Keratinocyte (primary cell): Measurements from ENCODE around the gene TSHZ2. TPM values are rescaled to one million over a fixed set of nuclear protein-coding genes. Genes with fewer than 3 reads are reported as not detected.

ENCODE experiments used
- DNase-seq: peaks from one replicate; pipeline ENCODE4 v3.0.0-alpha.2; 2011; ENCODE audit warnings: low read depth, missing footprints, low spot score
- FAIRE-seq: peaks from 2 replicates; lab custom pipeline; 2011; peaks lifted over from hg19 to GRCh38; lab: Jason Lieb, UNC
- H2AFZ ChIP-seq: 2 replicates; pipeline ENCODE4 v1.6.0; 2012; ENCODE audit warnings: low read length, control low read depth, inconsistent platforms; ENCODE audit not compliant: control insufficient read depth
- H3K27ac ChIP-seq: 2 replicates; pipeline ENCODE4 v1.5.1; 2011; ENCODE audit warnings: low read length; ENCODE audit not compliant: control insufficient read depth, insufficient read depth
- H3K27me3 ChIP-seq: 3 replicates; pipeline ENCODE4 v1.6.0; 2011; ENCODE audit warnings: low read length; ENCODE audit not compliant: control insufficient read depth, insufficient read depth; ENCODE audit errors: extremely low read depth
- H3K36me3 ChIP-seq, 2 experiments: 2 replicates in 1 of 2; 3 replicates in 1 of 2; pipeline ENCODE4 v1.5.1; 2011; ENCODE audit warnings: low read length in 2 of 2, mild to moderate bottlenecking in 1 of 2; ENCODE audit not compliant: control insufficient read depth in 2 of 2, insufficient read depth in 2 of 2; ENCODE audit errors: extremely low read depth in 1 of 2
- H3K4me1 ChIP-seq: 3 replicates; pipeline ENCODE4 v1.5.1; 2011; ENCODE audit warnings: low read length; ENCODE audit not compliant: control insufficient read depth, insufficient read depth; ENCODE audit errors: extremely low read depth
- H3K4me2 ChIP-seq: 3 replicates; pipeline ENCODE4 v1.6.0; 2011; ENCODE audit warnings: low read depth, low read length; ENCODE audit not compliant: control insufficient read depth, insufficient read depth; ENCODE audit errors: extremely low read depth
- H3K4me3 ChIP-seq, 3 experiments: fragments of 200-600 bp in 1 of 3; sonication (generic) in 1 of 3; 2 replicates in 2 of 3; 3 replicates in 1 of 3; pipeline ENCODE4 v1.5.1; 2011 to 2016; ENCODE audit warnings: low read length in 3 of 3, mild to moderate bottlenecking in 3 of 3, control low read depth in 2 of 3, inconsistent platforms in 1 of 3, low read depth in 1 of 3, mixed read lengths in 1 of 3, mixed run types in 1 of 3, moderate library complexity in 1 of 3; ENCODE audit not compliant: control insufficient read depth in 2 of 3, insufficient read depth in 2 of 3; ENCODE audit errors: extremely low read depth in 1 of 3
- H3K79me2 ChIP-seq: 2 replicates; pipeline ENCODE4 v1.6.0; 2012; ENCODE audit warnings: low read length; ENCODE audit not compliant: control insufficient read depth, insufficient read depth
- H3K9ac ChIP-seq: 3 replicates; pipeline ENCODE4 v1.6.0; 2011; ENCODE audit warnings: low read length; ENCODE audit not compliant: control insufficient read depth, insufficient read depth; ENCODE audit errors: extremely low read depth
- H3K9me1 ChIP-seq: 3 replicates; pipeline ENCODE4 v1.6.0; 2011; ENCODE audit warnings: low read length; ENCODE audit not compliant: control insufficient read depth, insufficient read depth; ENCODE audit errors: extremely low read depth
- H3K9me3 ChIP-seq: 2 replicates; pipeline ENCODE4 v1.5.1; 2012; ENCODE audit warnings: low read depth, low read length; ENCODE audit not compliant: control insufficient read depth
- H4K20me1 ChIP-seq: 3 replicates; pipeline ENCODE4 v1.6.0; 2011; ENCODE audit warnings: low read length; ENCODE audit not compliant: control insufficient read depth, insufficient read depth; ENCODE audit errors: extremely low read depth
- EZH2 ChIP-seq: IDR thresholded peaks from one replicate; pipeline ENCODE4 v1.6.1; 2012; ENCODE audit warnings: inconsistent platforms, mild to moderate bottlenecking, low read length, moderate library complexity
- dilution Hi-C: fragments of 300-500 bp; cut with MboI; formaldehyde crosslinking; loops from one replicate; pipeline ENCODE4 v1.7.0; 2020; ENCODE audit warnings: low sequenced_read_pairs; ENCODE audit not compliant: extremely low pct_ligation_motif_present
- polyA plus RNA-seq, 5 experiments: library from polyadenylated mRNA; depleted of rRNA in 3 of 5; stranded (reverse) in 3 of 5; stranded (forward) in 1 of 5; unstranded in 1 of 5; fragments of >200 nt; gene quantifications; 1 replicate in 1 of 5; 2 replicates in 3 of 5; 3 replicates in 1 of 5; pipeline versions ENCODE4 v1.2.1 to v1.2.3, GENCODE V29; 2011 to 2012; ENCODE audit warnings: missing spikeins in 2 of 5, low read depth in 1 of 5, low replicate concordance in 1 of 5
- TF ChIP-seq, protein P1 (sequence below), 3 experiments: IDR thresholded peaks in 1 of 3; conservative IDR thresholded peaks in 1 of 3; optimal IDR thresholded peaks in 1 of 3; 2 replicates in 2 of 3; 3 replicates in 1 of 3; pipeline versions ENCODE3 to v1.5.1; 2011; ENCODE audit warnings: low read length in 3 of 3, mild to moderate bottlenecking in 3 of 3, moderate library complexity in 2 of 3, control low read depth in 1 of 3, inconsistent platforms in 1 of 3; ENCODE audit not compliant: insufficient read depth in 2 of 3; ENCODE audit errors: extremely low read depth in 1 of 3

The TSHZ2 gene
- polyA plus RNA-seq, 1 donor (not counting 4 experiments of a cell fraction or from before 2014, with no cell fraction given): 1.1 TPM

DNA sequence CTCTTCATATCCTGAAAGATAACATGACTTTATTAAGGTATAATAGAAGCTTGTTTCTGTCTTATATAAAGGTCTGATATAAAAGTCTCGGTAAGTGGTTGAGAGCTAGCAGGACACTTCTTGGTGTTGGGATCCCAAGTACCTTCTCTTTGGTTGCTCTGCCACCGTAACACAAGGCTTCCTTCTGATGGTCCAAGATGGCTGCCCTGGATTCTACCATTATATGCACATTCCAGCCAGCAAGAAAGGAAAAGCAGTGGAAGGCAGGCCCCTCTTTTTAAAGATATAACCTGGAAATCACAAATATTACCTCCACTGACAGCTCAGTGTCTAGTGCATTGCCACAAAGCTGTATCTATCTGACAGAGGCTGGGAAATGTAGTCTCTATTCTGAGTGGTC is 75.0 kb downstream of the TSHZ2 start:
- FAIRE-seq (no peak), DNase-seq (no peak)
- no peak overlapping the region for H3K9ac ChIP-seq
- dilution Hi-C loops: no loop called here
- no peaks in the 10 kb centered on the region for H3K9me3 ChIP-seq
- H3K4me2 ChIP-seq: no peak overlapping the region
- H3K79me2 ChIP-seq: no peaks in the 10 kb centered on the region
- H3K27me3 ChIP-seq: no peaks in the 10 kb centered on the region
- no peaks in the 10 kb centered on the region for H3K36me3 ChIP-seq
- H3K9me1 ChIP-seq: no peaks in the 10 kb centered on the region
- no peak overlapping the region for H2AFZ ChIP-seq
- no peaks in the 10 kb centered on the region for H3K4me1 ChIP-seq
- H4K20me1 ChIP-seq: no peaks in the 10 kb centered on the region
- H3K4me3 ChIP-seq: no peak overlapping the region
- no peak for TF ChIP-seq EZH2
- TF ChIP-seq, protein P1, sequence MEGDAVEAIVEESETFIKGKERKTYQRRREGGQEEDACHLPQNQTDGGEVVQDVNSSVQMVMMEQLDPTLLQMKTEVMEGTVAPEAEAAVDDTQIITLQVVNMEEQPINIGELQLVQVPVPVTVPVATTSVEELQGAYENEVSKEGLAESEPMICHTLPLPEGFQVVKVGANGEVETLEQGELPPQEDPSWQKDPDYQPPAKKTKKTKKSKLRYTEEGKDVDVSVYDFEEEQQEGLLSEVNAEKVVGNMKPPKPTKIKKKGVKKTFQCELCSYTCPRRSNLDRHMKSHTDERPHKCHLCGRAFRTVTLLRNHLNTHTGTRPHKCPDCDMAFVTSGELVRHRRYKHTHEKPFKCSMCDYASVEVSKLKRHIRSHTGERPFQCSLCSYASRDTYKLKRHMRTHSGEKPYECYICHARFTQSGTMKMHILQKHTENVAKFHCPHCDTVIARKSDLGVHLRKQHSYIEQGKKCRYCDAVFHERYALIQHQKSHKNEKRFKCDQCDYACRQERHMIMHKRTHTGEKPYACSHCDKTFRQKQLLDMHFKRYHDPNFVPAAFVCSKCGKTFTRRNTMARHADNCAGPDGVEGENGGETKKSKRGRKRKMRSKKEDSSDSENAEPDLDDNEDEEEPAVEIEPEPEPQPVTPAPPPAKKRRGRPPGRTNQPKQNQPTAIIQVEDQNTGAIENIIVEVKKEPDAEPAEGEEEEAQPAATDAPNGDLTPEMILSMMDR (optimal IDR thresholded peaks at IDR 0.05 in 1 of 3, IDR thresholded peaks at IDR 0.05 in 1 of 3, conservative IDR thresholded peaks at IDR 0.05 in 1 of 3; ENCODE audit: extremely low read depth in 1 of 3, insufficient read depth in 2 of 3, low read length in 3 of 3): no peak
- H3K27ac ChIP-seq: no peak overlapping the region

DNA sequence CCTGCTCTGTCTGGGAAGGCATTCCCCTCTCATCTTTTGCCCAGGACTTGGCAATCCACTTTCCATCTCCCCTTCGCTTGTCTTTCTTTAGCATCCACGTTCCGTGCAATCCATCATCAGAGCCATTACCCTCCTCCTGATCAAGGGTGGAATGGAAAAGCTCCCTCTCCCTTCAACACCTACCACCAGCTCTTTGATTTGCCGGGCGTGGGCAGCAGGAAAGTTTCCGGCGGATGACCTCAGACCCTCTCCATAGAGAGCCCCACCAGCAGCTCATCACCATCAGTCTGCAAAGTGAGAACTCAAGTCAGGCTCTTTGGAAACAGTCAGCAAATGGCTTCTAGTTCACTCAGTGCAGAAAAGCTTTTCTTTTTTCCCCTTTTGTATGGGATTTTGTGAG is 76.2 kb downstream of the TSHZ2 start:
- Histone ChIP-seq H3K36me3 (no peaks in the 10 kb centered on the region), H3K4me2 (no peak overlapping the region), H3K27me3 (no peaks in the 10 kb centered on the region), H3K9me3 (no peaks in the 10 kb centered on the region), H3K27ac (no peak overlapping the region), H3K79me2 (no peaks in the 10 kb centered on the region), H3K4me1 (no peaks in the 10 kb centered on the region), H4K20me1 (no peaks in the 10 kb centered on the region), H3K4me3 (no peak overlapping the region), H3K9ac (no peak overlapping the region), H2AFZ (no peak overlapping the region), H3K9me1 (no peaks in the 10 kb centered on the region)
- DNase-seq: no peak
- no peak for FAIRE-seq
- TF ChIP-seq, protein P1 (optimal IDR thresholded peaks at IDR 0.05 in 1 of 3, IDR thresholded peaks at IDR 0.05 in 1 of 3, conservative IDR thresholded peaks at IDR 0.05 in 1 of 3; ENCODE audit: extremely low read depth in 1 of 3, insufficient read depth in 2 of 3, low read length in 3 of 3): no peak
- dilution Hi-C loops: no loop called here
